TTC549 (cell line): ENCODE data around the gene VIT.
A peak's percentile ranks its signal among the peaks of the same experiment; 100 is the strongest.
"Not testable (repeated sequence)": the region's sequence is repeated elsewhere in the genome, so short reads cannot be mapped to it uniquely, and the experiment has no call there.

Experiments used
- FAIRE-seq: peaks from 2 replicates; lab custom pipeline; 2012; peaks lifted over from hg19 to GRCh38; lab: Jason Lieb, UNC

The VIT gene

GRCh38 chr2:36678856-36679255 is 17.7 kb upstream of the VIT start:
- FAIRE-seq = no peak

- FAIRE-seq = no peak
Measured at GRCh38 chr2:36680012-36680411, 16.5 kb upstream of the VIT start.

- FAIRE-seq = no peak
Measured at GRCh38 chr2:36682562-36682961, 13.9 kb upstream of the VIT start.

- no peak for FAIRE-seq
Measured at GRCh38 chr2:36683002-36683401, 13.5 kb upstream of the VIT start.

- FAIRE-seq = not testable (repeated sequence)
Measured at GRCh38 chr2:36688291-36688690, 8.2 kb upstream of the VIT start.

- not testable (repeated sequence) for FAIRE-seq
Measured at GRCh38 chr2:36689013-36689412, 7.5 kb upstream of the VIT start.

- FAIRE-seq = no peak
Measured at GRCh38 chr2:36692121-36692520, 4.4 kb upstream of the VIT start.

- FAIRE-seq = no peak
Measured at GRCh38 chr2:36693825-36694224, 2.7 kb upstream of the VIT start.

- peak; percentile 22 for FAIRE-seq
Measured at GRCh38 chr2:36695746-36696415, 626 bp upstream of the VIT start.

- peak; percentile 42 for FAIRE-seq
Measured at GRCh38 chr2:36697424-36698066, 1.0 kb downstream of the VIT start.

- FAIRE-seq = no peak
Measured at GRCh38 chr2:36698993-36699392, 2.5 kb downstream of the VIT start.

- FAIRE-seq = no peak
Measured at GRCh38 chr2:36700311-36700710, 3.8 kb downstream of the VIT start.

GRCh38 chr2:36701391-36701795 is 4.9 kb downstream of the VIT start:
- FAIRE-seq = no peak

GRCh38 chr2:36701918-36702317 is 5.4 kb downstream of the VIT start:
- FAIRE-seq = no peak

GRCh38 chr2:36702781-36703180 is 6.3 kb downstream of the VIT start:
- no peak for FAIRE-seq

GRCh38 chr2:36704475-36705150 is 8.1 kb downstream of the VIT start:
- no peak for FAIRE-seq

GRCh38 chr2:36705326-36706020 is 9.0 kb downstream of the VIT start:
- FAIRE-seq = no peak

- no peak for FAIRE-seq
Measured at GRCh38 chr2:36706021-36706876, 9.7 kb downstream of the VIT start.

- FAIRE-seq = no peak
Measured at GRCh38 chr2:36707050-36707449, 10.5 kb downstream of the VIT start.

- FAIRE-seq = no peak
Measured at GRCh38 chr2:36708041-36708741, 11.7 kb downstream of the VIT start.

- FAIRE-seq = no peak
Measured at GRCh38 chr2:36710858-36711515, 14.5 kb downstream of the VIT start.
